Endodermal cell (in vitro differentiated cells): ENCODE measurements around the gene RTP3. TPM values are rescaled to one million over a fixed set of nuclear protein-coding genes. Genes with fewer than 3 reads are reported as not detected.

Experiments used
- DNase-seq: peaks from one replicate; pipeline ENCODE4 v3.0.0-alpha.2; 2017
- H3K27ac ChIP-seq: 2 replicates; pipeline ENCODE4 v1.5.1; 2013; ENCODE audit warnings: mild to moderate bottlenecking, low read depth, low read length, moderate library complexity
- H3K27me3 ChIP-seq: 2 replicates; pipeline ENCODE4 v1.6.1; 2013; ENCODE audit warnings: mild to moderate bottlenecking, low read length, moderate library complexity; ENCODE audit not compliant: insufficient read depth, control insufficient read depth, poor library complexity, severe bottlenecking
- H3K36me3 ChIP-seq: 2 replicates; pipeline ENCODE4 v1.7.0; 2013; ENCODE audit warnings: mild to moderate bottlenecking, low read length, moderate library complexity; ENCODE audit not compliant: control insufficient read depth, insufficient read depth
- H3K4me1 ChIP-seq: one replicate; pipeline ENCODE4 v1.7.0; 2013; ENCODE audit warnings: low read length; ENCODE audit not compliant: control insufficient read depth, insufficient read depth
- H3K4me3 ChIP-seq: 2 replicates; pipeline ENCODE4 v1.5.1; 2013; ENCODE audit warnings: mild to moderate bottlenecking, low read length, moderate library complexity
- H3K9ac ChIP-seq: 2 replicates; pipeline ENCODE4 v1.6.1; 2013; ENCODE audit warnings: mild to moderate bottlenecking, low read length, moderate library complexity; ENCODE audit not compliant: poor library complexity, severe bottlenecking; ENCODE audit errors: extremely low read depth
- H3K9me3 ChIP-seq: 2 replicates; pipeline ENCODE4 v1.6.1; 2013; ENCODE audit warnings: mild to moderate bottlenecking, low read length, moderate library complexity; ENCODE audit not compliant: control insufficient read depth
- H3K27ac Mint-ChIP-seq: 2 replicates; pipeline ENCODE4 v1.8.0; 2020; ENCODE audit warnings: mixed read lengths
- H3K27me3 Mint-ChIP-seq: 2 replicates; pipeline ENCODE4 v1.8.0; 2021; ENCODE audit warnings: mild to moderate bottlenecking, mixed read lengths; ENCODE audit not compliant: insufficient read depth
- H3K36me3 Mint-ChIP-seq: 2 replicates; pipeline ENCODE4 v1.8.0; 2020; ENCODE audit warnings: low read depth, mixed read lengths
- H3K4me1 Mint-ChIP-seq: 2 replicates; pipeline ENCODE4 v1.8.0; 2020; ENCODE audit warnings: mixed read lengths
- H3K4me3 Mint-ChIP-seq: 2 replicates; pipeline ENCODE4 v1.8.0; 2020; ENCODE audit warnings: mild to moderate bottlenecking, moderate library complexity, mixed read lengths
- H3K9me3 Mint-ChIP-seq: 2 replicates; pipeline ENCODE4 v1.8.0; 2020; ENCODE audit warnings: mild to moderate bottlenecking, mixed read lengths
- CTCF ChIP-seq: fragments of 200-600 bp; sonication (generic); conservative IDR thresholded peaks from 2 replicates; pipeline ENCODE4 v1.5.0; 2021; ENCODE audit warnings: antibody characterized with exemption, mild to moderate bottlenecking
- WGBS, 2 experiments: methylation state at CpG; one replicate each; pipeline versions ENCODE4 v1.1.5 to v1.1.7; 2013; ENCODE audit warnings: missing lambda C conversion rate in 2 of 2, mixed read lengths in 1 of 2; ENCODE audit not compliant: insufficient coverage in 1 of 2, insufficient read length in 1 of 2; 5-methylcytosine and 5-hydroxymethylcytosine counted together
- total RNA-seq, 2 donors: library from RNA; stranded (reverse); fragmentation: NEBNext Ultra II Directional in 1 of 2; extraction: Animal tissue kit (Norgen Biotek cat#: 25700) in 1 of 2; gene quantifications; 2 replicates in 1 of 2; 3 replicates in 1 of 2; pipeline ENCODE4 v1.2.1, GENCODE V29; 2021

The RTP3 gene
- total RNA-seq, 2 donors from 2014 or later: not detected

- H3K27ac Mint-ChIP-seq: peak overlapping the region; percentile 20
- Histone ChIP-seq H3K9me3 (peaks cover 12% of the 10 kb centered on the region), H3K4me1 (peaks cover 5% of the 10 kb centered on the region), H3K27ac (no peak overlapping the region), H3K9ac (no peak overlapping the region), H3K4me3 (no peak overlapping the region), H3K36me3 (peaks cover 42% of the 10 kb centered on the region), H3K27me3 (no peaks in the 10 kb centered on the region)
- 93 to 96% methylated on average over 15 to 17 of the region's 17 CpGs for WGBS, 2 experiments
- H3K9me3 Mint-ChIP-seq: peaks cover 18% of the 10 kb centered on the region
- TF ChIP-seq CTCF: peak; percentile 28
- peak; percentile 70 for DNase-seq
- H3K36me3 Mint-ChIP-seq: peaks cover 62% of the 10 kb centered on the region
- H3K4me1 Mint-ChIP-seq: peaks cover 31% of the 10 kb centered on the region
- H3K4me3 Mint-ChIP-seq: no peak overlapping the region
- no peaks in the 10 kb centered on the region for H3K27me3 Mint-ChIP-seq
Observed at GRCh38 chr3:46544771-46545503, 47.2 kb downstream of the RTP3 start.

- DNase-seq: no peak
- 80 to 88% methylated on average over 1 to 6 of the region's 6 CpGs for WGBS, 2 experiments
- no peak overlapping the region for H3K4me3 Mint-ChIP-seq
Observed at GRCh38 chr3:46545818-46546630, 48.2 kb downstream of the RTP3 start.

More at GRCh38 chr3:46545818-46546630, 48.2 kb downstream of the RTP3 start:
- peaks cover 64% of the 10 kb centered on the region for H3K36me3 Mint-ChIP-seq
- Histone ChIP-seq H3K4me3 (no peak overlapping the region), H3K9me3 (peaks cover 12% of the 10 kb centered on the region), H3K27me3 (no peaks in the 10 kb centered on the region), H3K9ac (no peak overlapping the region), H3K4me1 (peaks cover 5% of the 10 kb centered on the region), H3K27ac (no peak overlapping the region), H3K36me3 (peaks cover 46% of the 10 kb centered on the region)
- TF ChIP-seq CTCF: no peak
- H3K27me3 Mint-ChIP-seq: no peaks in the 10 kb centered on the region
- peak overlapping the region; percentile 12 for H3K27ac Mint-ChIP-seq
- H3K4me1 Mint-ChIP-seq: peaks cover 31% of the 10 kb centered on the region
- H3K9me3 Mint-ChIP-seq: peaks cover 24% of the 10 kb centered on the region
